SJSA1 (cell line): ENCODE data around the gene DIAPH1. TPM values are rescaled to one million over a fixed set of nuclear protein-coding genes. Genes with fewer than 3 reads are reported as not detected.

ENCODE experiments used
- total RNA-seq: library from RNA; depleted of rRNA; stranded (reverse); fragments of >200 nt; shearing (Covaris generic); gene quantifications from 2 replicates; pipeline ENCODE4 v1.2.3, GENCODE V29; 2014; rRNA removed

DIAPH1 gene
- total RNA-seq, 1 experiment from 2014 or later = 44.5 TPM

Other genes starting within 250 kb of the DIAPH1 start
- 1.1 TPM in 1 of 2 replicates, not detected in the other for gene PCDHGB3, start 248.8 kb downstream of the DIAPH1 start, total RNA-seq
- gene PCDHGA6, start 245.1 kb downstream of the DIAPH1 start, total RNA-seq = 0.38 and 1.4 TPM in 2 replicates
- gene PCDHGA7, start 236.3 kb downstream of the DIAPH1 start, total RNA-seq = 0.82 and 0.91 TPM in 2 replicates
- 0.09 and 0.18 TPM in 2 replicates for gene PCDHGB4, start 231.3 kb downstream of the DIAPH1 start, total RNA-seq
- 0.32 and 1.1 TPM in 2 replicates for gene PCDHGA8, start 226.4 kb downstream of the DIAPH1 start, total RNA-seq
- gene PCDHGB5, start 221.1 kb downstream of the DIAPH1 start, total RNA-seq = 1.1 and 3.6 TPM in 2 replicates
- gene PCDHGA9, start 216.2 kb downstream of the DIAPH1 start, total RNA-seq = 0.55 TPM in 1 of 2 replicates, not detected in the other
- gene PCDHGB6, start 211.0 kb downstream of the DIAPH1 start, total RNA-seq = 1.2 and 1.3 TPM in 2 replicates
- 1.2 and 2.9 TPM in 2 replicates for gene PCDHGA10, start 206.0 kb downstream of the DIAPH1 start, total RNA-seq
- 1.8 and 2.6 TPM in 2 replicates for gene PCDHGB7, start 201.3 kb downstream of the DIAPH1 start, total RNA-seq
- 0.22 and 0.32 TPM in 2 replicates for gene PCDHGA11, start 197.9 kb downstream of the DIAPH1 start, total RNA-seq
- gene PCDHGA12, start 188.5 kb downstream of the DIAPH1 start, total RNA-seq = 0.34 TPM in 1 of 2 replicates, not detected in the other
- gene PCDHGC3, start 143.0 kb downstream of the DIAPH1 start, total RNA-seq = 45.5 and 57.8 TPM in 2 replicates
- 0.22 and 0.39 TPM in 2 replicates for gene PCDHGC4, start 134.0 kb downstream of the DIAPH1 start, total RNA-seq
- 0.21 TPM in 1 of 2 replicates, not detected in the other for gene PCDHGC5, start 129.9 kb downstream of the DIAPH1 start, total RNA-seq
- 85.9 and 93.9 TPM in 2 replicates for gene HDAC3, start 17.8 kb upstream of the DIAPH1 start, total RNA-seq
- gene RELL2, start 18.0 kb upstream of the DIAPH1 start, total RNA-seq = 5.8 and 10.1 TPM in 2 replicates
- gene FCHSD1, start 32.4 kb upstream of the DIAPH1 start, total RNA-seq = 33.2 and 35.8 TPM in 2 replicates
- gene ARAP3, start 63.2 kb upstream of the DIAPH1 start, total RNA-seq = 7.6 and 8.1 TPM in 2 replicates